Lower leg skin (tissue), 4 donors: ENCODE data around the gene UBAP2. TPM values are rescaled to one million over a fixed set of nuclear protein-coding genes. Genes with fewer than 3 reads are reported as not detected.

ENCODE experiments used
- DNase-seq, 2 donors: peaks; one replicate each; pipeline ENCODE4 v3.0.0-alpha.2; 2019; ENCODE audit warnings: low spot score in 2 of 2
- H3K4me3 ChIP-seq: fragments of 200-600 bp; sonication (generic); 2 replicates; pipeline ENCODE4 v1.5.1; 2017; ENCODE audit warnings: mild to moderate bottlenecking, low read depth; ENCODE audit not compliant: poor library complexity, severe bottlenecking
- POLR2A ChIP-seq, 2 donors: fragments of 450-650 bp; IDR thresholded peaks; one replicate each; pipeline ENCODE4 v1.6.1; 2016 to 2017; ENCODE audit warnings: antibody characterized with exemption in 2 of 2, mild to moderate bottlenecking in 1 of 2, moderate library complexity in 1 of 2
- WGBS, 2 donors: methylation state at CpG; one replicate each; pipeline ENCODE4 v1.1.5; 2018; 5-methylcytosine and 5-hydroxymethylcytosine counted together
- intact Hi-C: fragments of 100-400 bp; cut with DNase I; formaldehyde crosslinking; loops from one replicate; pipeline ENCODE4 v1.15.0; 2023; ENCODE audit warnings: low total_unique reads
- total RNA-seq, 4 donors: library from RNA; depleted of rRNA; stranded (reverse); fragments of >200 nt; gene quantifications; one replicate each; pipeline ENCODE4 v1.1.0, GENCODE V29; 2016
- TF ChIP-seq, protein P1 (sequence below), 3 donors: fragments of 450-650 bp; IDR thresholded peaks; one replicate each; pipeline ENCODE4 v1.5.1; 2016; ENCODE audit warnings: antibody characterized with exemption in 3 of 3, mild to moderate bottlenecking in 3 of 3, moderate library complexity in 2 of 3

Gene UBAP2
- total RNA-seq, 4 donors from 2014 or later: 20.0 to 29.1 (median 28.6) TPM

- no peak for TF ChIP-seq POLR2A (IDR thresholded peaks at IDR 0.05)
- TF ChIP-seq, protein P1, sequence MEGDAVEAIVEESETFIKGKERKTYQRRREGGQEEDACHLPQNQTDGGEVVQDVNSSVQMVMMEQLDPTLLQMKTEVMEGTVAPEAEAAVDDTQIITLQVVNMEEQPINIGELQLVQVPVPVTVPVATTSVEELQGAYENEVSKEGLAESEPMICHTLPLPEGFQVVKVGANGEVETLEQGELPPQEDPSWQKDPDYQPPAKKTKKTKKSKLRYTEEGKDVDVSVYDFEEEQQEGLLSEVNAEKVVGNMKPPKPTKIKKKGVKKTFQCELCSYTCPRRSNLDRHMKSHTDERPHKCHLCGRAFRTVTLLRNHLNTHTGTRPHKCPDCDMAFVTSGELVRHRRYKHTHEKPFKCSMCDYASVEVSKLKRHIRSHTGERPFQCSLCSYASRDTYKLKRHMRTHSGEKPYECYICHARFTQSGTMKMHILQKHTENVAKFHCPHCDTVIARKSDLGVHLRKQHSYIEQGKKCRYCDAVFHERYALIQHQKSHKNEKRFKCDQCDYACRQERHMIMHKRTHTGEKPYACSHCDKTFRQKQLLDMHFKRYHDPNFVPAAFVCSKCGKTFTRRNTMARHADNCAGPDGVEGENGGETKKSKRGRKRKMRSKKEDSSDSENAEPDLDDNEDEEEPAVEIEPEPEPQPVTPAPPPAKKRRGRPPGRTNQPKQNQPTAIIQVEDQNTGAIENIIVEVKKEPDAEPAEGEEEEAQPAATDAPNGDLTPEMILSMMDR (IDR thresholded peaks at IDR 0.05): no peak
- 94 to 96% methylated on average over 3 of the region's 3 CpGs for WGBS, 2 donors
- intact Hi-C loops: no loop called here
- H3K4me3 ChIP-seq: no peak overlapping the region
- DNase-seq: no peak
These were observed 106.1 kb downstream of the UBAP2 start for GRCh38 chr9:33942471-33943083.

DNA sequence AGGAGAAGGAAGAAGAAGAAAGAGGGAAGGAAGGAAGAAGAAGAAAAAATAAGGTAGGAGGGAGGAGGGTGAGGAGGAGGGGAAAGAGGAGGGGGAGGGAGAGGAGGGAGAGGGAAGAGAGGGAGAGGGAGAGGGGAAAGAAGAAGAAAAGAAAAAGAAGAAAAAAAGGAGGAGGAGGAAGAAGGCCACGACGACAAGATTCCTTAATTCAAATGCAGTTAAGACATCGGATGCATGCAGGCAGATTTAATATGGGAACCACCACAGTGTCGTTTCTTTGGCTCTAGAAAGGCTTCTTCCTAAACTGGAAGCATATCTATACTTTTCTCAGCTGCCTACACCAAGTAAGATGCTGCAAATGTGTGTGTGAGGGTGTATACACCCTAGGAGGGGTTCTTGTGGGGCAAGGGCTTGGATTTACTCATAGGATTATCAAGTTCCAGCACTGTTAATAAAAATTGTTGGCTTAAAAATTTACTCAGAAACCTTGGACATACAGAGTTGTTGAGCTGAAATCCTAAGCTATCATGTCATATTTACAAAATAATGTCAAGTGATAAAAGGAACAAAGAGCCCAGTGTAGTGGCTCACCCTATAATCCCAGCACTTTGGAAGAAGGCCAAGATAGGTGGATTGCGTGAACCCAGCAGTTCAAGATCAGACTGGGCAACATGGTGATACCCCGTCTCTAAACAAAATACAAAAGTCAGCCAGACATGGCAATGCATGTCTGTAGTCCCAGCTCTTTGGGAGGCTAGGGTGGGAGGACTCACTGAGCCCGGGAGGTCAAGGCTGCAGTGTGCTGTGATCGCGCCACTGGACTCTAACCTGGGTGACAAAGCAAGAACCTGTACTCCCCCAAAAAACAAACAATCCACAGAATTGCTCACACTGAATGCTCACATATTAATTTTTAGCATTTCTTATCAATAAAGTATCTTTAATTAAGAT is 108.5 kb downstream of the UBAP2 start:
- WGBS, 2 donors: 76 to 91% methylated on average over 9 of the region's 9 CpGs
- TF ChIP-seq, protein P1 (IDR thresholded peaks at IDR 0.05): peak in 1 of 3 donors; percentile 9
- TF ChIP-seq POLR2A (IDR thresholded peaks at IDR 0.05): no peak

GRCh38 chr9:33934188-33934878 is 114.4 kb downstream of the UBAP2 start:
- no peak overlapping the region for H3K4me3 ChIP-seq
- 78 to 84% methylated on average over 5 of the region's 5 CpGs for WGBS, 2 donors
- intact Hi-C loops: no loop called here
- no peak for DNase-seq
- TF ChIP-seq, protein P1 (IDR thresholded peaks at IDR 0.05): no peak
- no peak for TF ChIP-seq POLR2A (IDR thresholded peaks at IDR 0.05)

More for the DNA sequence above, 108.5 kb downstream of the UBAP2 start:
- intact Hi-C loops: no loop called here
- H3K4me3 ChIP-seq: no peak overlapping the region
- DNase-seq: no peak

DNA sequence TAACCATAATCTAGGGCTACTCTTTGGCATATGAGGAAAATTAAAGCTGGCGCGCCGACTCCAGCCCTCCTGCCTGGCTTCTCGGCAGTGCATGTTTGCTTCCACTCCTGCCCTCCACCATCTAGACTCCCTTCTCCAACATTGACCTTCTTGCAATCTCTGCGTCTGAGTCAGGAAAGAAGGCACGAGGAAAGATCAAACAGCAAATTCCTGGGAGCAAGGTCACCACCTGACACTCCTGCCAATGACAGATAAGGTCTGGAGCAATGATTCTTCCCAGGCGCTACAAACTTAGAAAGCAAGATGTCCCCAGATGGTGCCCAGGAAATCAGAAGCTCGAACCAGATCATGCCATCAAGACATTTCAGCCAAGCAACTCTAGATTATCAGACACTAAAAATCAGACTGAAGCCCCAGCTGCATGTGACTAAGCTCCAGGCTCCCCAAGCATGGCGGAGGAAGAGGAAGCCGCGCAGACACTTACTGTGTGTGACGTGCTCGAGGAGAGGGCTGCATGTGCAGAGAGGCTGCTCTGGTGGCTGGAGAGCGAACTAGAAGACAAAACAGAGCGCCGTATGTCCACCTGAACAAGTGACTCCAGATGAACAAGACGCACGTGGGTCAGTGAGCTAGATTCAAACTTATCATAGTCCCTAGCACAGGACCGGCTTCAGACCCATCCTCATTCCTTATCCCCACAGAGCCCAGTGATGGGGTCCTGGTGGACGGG is 116.4 kb downstream of the UBAP2 start:
- WGBS, 2 donors: 90 to 93% methylated on average over 20 of the region's 20 CpGs

DNA sequence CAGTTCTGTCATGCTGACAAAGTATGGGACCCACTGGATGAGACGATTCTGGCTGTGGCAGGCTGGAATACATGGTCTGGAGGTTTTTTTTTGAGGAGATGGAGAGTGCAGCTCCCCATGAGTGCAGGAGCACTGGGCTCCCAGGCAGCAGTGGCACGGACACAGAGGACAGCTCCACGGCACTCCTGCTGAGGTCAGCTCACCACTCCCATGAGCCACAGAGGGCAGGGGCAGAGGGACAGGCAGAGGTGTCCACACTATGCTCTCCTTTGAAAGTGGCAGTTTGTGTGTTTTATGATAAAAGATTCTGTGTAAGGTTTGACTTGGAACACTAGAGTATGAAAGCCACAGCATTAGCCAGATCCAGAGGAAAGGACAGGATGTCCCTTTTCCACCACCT is 117.4 kb downstream of the UBAP2 start:
- TF ChIP-seq, protein P1 (IDR thresholded peaks at IDR 0.05): no peak
- TF ChIP-seq POLR2A (IDR thresholded peaks at IDR 0.05): no peak
- H3K4me3 ChIP-seq: no peak overlapping the region
- intact Hi-C loops: no loop called here
- WGBS, 2 donors: 85 to 92% methylated on average over 3 of the region's 3 CpGs
- no peak for DNase-seq

More for the DNA sequence above, 116.4 kb downstream of the UBAP2 start:
- DNase-seq: no peak
- TF ChIP-seq POLR2A (IDR thresholded peaks at IDR 0.05): no peak
- TF ChIP-seq, protein P1 (IDR thresholded peaks at IDR 0.05): no peak
- intact Hi-C loops: no loop called here
- no peak overlapping the region for H3K4me3 ChIP-seq
